ENCODE results near the gene OR56A1.

DNA sequence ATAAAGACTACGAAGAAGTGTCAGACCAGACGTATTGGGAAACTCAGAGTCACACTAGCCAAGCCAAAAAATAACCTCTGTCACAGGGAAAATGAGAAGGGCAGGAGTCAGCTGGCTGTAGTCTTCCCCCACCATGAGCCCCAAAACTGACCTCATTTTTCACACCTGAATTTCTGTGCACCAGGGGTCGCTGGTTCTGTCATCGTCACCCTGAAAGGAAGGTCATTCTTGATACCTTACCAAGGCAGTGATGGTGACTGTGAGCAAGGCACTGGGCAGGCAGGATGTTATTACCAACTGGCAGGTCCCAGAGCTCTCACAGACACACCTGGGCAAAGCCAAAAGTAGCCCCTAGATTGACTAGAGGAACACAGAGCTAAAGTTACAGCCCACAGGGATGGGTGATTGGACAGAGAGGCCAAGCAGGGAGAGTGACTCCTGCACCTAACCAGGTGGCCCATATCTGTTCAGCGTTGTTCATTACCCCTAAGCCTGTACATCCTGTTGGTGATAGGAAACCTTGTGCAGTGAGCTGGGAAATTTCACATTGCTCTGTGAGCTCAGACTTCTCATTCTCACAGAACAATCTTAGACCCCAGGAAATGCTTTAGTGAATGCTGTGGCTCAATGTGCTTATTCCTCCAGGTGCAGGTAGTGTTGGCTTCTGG is 32.3 kb upstream of the OR56A1 start:
- TF ChIP-seq, protein P1, sequence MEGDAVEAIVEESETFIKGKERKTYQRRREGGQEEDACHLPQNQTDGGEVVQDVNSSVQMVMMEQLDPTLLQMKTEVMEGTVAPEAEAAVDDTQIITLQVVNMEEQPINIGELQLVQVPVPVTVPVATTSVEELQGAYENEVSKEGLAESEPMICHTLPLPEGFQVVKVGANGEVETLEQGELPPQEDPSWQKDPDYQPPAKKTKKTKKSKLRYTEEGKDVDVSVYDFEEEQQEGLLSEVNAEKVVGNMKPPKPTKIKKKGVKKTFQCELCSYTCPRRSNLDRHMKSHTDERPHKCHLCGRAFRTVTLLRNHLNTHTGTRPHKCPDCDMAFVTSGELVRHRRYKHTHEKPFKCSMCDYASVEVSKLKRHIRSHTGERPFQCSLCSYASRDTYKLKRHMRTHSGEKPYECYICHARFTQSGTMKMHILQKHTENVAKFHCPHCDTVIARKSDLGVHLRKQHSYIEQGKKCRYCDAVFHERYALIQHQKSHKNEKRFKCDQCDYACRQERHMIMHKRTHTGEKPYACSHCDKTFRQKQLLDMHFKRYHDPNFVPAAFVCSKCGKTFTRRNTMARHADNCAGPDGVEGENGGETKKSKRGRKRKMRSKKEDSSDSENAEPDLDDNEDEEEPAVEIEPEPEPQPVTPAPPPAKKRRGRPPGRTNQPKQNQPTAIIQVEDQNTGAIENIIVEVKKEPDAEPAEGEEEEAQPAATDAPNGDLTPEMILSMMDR (IDR thresholded peaks at IDR 0.05; ENCODE audit: low read depth, low read length, poor library complexity, severe bottlenecking) = no peak
- TF ChIP-seq EZH2phosphoT487 (IDR thresholded peaks at IDR 0.05; ENCODE audit: borderline replicate concordance, low read length) = no peak

Data from DOHH2 (cell line).